NCI-H187 (cell line): Measurements from ENCODE around the gene VMO1.

Experiments
- DNase-seq, 2 experiments: peaks; one replicate each; lab custom pipeline; 2025; lab: John Stamatoyannopoulos, UW

VMO1 gene

DNA sequence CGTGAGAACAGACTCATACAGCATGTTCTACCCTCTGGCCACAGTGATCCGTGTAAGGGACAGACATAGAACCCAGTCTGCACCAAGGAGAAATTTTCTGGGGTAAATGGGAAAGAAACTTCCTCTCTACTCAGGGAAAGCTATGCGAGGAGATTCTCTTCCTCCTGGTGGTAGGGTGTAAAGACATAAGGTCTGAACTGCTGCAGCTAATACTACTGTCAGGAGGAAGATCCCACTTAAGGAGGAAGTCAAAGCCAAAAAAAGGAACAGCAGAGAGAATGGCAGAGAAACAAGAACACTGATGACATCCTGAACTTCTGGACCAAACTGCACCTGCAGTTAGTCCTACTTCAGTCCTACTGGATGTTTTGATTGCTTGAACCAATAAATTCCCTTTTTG, 21.6 kb downstream of the VMO1 start:
- no peak for DNase-seq

DNA sequence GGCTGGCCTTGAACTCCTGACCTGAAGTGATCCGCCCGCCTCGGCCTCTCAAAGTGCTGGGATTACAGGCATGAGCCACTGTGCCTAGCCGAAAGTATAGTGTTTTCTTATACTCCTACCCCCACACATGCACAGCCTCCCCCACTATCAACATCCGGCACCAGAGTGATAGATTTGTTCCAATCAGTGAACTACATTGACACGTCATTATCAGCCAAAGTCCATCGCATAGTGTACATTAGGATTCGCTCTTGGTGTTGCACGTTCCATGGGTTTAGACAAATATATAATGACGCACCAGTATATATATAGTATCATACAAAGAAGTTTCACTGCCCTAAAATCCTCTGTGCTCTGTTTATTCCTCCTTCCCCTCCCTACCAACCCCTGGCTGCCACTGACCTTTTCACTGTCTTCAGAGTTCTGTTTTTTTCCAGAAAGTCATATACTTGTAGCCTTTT, 26.4 kb downstream of the VMO1 start:
- no peak for DNase-seq

DNA sequence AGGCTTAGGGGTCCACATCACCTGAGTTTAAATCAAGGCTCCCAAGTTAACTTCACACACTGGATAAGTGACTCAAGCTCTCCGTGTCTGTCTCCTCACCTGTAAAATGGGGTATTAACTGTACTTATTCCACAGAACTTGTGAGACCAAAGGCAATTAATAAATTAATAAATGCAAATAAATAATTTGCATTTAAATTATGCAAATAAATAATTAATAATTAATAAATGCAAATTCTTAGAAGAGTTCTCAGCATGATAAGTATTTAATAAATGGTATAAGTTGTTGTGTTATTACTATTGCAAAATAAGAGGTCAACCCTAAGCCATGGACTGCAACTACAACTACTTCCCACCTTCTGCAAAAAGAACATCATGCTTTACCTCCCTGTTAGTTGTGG, 32.8 kb downstream of the VMO1 start:
- no peak for DNase-seq

GRCh38 chr17:4751932-4752331, 34.2 kb downstream of the VMO1 start:
- DNase-seq: no peak

DNA sequence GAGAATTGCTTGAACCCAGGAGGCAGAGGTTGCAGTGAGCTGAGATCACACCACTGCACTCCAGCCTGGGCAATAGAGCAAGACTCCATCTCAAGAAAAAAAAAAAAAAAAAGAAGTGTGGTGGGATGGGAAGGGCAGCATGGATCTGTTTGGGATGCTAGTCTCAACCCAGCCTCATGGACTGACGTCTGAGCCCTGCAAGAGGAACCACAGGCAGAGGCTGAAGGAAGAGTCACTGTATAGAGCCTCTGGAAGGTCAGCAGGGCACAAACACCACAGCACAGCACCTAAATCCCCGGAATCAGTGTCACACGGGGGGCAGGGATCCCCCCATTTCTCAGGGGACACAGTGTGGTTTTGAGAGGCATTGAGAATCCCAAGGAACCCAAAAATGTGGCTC, 35.6 kb downstream of the VMO1 start:
- no peak for DNase-seq

- no peak for DNase-seq
Observed at GRCh38 chr17:4748686-4749085, 37.5 kb downstream of the VMO1 start.

DNA sequence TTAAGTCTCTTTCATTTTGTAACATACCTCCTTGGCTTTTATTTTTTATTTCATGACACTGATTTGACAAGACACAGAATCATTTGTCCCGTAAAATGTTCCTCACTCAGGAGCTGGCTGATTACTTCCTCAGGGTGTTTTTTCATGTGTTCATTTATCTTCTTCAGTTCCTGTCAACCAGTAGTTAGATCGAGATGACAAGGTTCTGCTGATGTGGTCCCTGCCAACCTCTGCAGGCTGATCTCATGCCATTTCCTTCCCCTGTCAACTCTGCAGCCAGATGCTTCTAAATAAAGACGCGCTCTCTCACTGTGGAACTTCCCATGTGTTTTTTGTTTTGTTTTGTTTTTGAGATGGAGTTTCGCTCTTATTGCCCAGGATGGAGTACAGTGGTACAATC, 38.3 kb downstream of the VMO1 start:
- DNase-seq: no peak

GRCh38 chr17:4744999-4745969, 40.9 kb downstream of the VMO1 start:
- no peak for DNase-seq

GRCh38 chr17:4743898-4744297, 42.3 kb downstream of the VMO1 start:
- DNase-seq: no peak

DNA sequence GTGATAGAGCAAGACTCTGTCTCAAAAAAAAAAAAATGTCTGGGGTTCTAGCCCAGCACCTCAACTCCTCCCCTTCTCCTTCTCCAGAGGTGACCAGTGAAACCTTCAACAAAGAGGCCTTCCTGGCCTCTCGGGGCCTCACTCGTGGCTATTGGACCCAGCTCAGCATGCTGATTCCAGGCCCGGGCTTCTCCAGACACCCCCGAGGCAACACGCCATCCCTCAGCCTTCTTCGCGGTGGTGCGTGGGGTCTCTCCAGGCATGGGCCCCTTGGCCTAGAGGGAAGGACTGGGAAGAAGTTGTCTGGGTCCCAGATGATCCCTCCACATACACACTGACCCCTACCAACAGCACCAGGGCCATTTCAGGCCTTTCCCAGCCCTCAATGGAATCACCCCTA, 42.9 kb downstream of the VMO1 start:
- DNase-seq: no peak

DNA sequence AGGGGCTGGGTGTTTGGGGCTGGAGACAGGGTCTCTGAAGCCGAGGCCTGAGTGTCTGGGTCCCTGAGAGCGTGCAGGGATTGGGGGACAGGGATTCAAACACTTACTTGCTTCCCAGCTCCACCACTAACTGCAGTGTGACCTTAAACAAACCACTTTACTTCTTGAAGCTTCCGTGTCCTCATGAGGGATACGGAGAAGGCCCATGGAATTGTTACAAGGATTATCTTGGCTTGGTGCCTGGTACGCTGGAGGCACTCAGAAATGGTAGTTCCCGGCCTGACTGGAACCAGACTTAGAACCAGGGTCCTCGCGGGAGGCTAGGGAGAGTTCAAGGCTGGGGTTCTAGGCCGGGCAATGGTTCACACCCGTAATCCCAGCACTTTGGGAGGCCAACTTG, 43.5 kb downstream of the VMO1 start:
- DNase-seq: no peak

DNA sequence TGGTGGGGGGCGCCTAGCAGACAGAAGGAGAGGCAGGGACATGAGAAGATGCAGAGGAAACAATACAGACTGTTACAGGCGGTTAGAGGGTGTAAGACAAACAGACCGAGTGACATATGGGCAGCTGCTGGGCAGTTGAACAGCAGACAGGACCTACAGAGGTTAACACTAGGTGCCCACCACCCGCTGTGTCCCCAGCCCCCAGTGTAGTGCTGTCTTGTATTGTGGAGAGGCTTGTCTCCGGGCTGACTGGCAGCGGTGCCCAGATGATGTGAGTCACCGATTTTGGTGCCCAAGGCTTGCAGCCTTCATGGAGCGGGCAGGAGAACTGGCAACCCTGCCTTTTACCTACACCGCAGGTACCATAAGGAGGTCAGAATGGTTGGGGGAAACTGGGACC, 44.0 kb downstream of the VMO1 start:
- no peak for DNase-seq

DNA sequence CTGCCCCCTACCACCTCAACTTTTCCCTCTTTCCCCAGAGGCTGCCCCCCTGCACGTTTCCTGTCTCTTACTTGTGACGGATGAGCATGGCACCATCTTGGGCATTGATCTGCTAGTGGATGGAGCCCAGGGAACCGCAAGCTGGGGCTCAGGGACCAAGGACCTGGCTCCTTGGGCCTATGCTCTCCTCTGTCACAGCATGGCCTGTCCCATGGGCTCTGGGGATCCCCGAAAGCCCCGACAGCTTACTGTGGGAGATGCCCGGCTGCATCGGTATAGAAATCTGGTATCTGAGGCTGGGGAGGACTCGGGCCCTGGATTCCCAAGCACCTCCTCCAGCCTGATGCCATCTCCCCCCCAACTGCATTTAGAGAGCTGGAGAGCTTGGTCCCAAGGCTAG, 44.6 kb downstream of the VMO1 start:
- no peak for DNase-seq

- no peak for DNase-seq
Observed at GRCh38 chr17:4740584-4740983, 45.6 kb downstream of the VMO1 start.

GRCh38 chr17:4740025-4740351, 46.2 kb downstream of the VMO1 start:
- no peak for DNase-seq

DNA sequence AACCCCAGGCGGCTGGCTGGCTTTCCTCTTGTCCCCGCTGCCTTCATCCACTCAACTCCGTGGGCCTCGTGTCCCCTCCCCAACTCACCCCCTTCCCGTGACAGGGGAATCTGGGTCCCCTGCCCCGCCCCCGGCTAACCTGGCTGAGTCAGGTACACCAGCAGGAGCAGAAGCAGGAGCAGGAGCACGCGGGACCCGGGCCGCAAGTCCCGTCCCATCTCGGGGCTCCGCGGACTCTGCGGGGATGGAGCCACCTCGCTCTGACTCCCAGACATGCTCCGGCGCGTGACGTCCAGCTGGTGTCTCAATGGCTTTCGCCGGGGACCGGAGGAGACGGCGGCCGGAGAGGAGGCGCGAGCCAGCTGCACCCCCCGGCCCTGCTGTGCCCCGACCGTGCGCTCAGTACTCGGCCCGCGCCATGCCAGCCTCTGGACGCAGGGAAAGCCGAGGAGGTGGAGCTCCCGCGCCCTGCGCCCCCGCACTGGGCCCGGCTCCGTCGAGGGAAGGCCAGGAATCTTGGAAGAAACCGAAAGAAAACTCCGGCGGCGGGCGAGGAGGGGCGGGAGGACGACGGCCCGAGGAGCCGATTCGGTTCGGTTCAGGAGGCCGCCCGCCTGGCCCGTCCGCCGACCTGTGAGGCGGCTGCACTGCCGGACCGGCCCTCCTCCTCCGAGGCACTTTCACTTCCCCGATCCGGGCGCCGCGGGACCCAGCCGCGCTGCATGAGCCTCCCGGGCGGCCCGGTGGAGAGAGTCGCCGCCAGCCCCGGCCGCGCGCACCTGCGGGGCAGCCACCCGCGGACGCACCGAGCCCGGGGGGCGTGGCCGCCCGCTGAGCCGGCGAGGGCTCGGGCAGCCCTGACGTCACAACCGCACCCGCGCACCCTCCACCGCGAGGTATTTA, 46.8 kb downstream of the VMO1 start, which contains the start of the genes CXCL16 and ZMYND15:
Gene CXCL16, minus strand, starts transcription at position 807 of the 903 bp plus-strand sequence. Its CDS starts 589 bp downstream, at position 218.
Gene ZMYND15, plus strand, starts transcription at position 712 of the 903 bp plus-strand sequence. CDS start 716 bp downstream, outside the sequence.
- no peak for DNase-seq

DNA sequence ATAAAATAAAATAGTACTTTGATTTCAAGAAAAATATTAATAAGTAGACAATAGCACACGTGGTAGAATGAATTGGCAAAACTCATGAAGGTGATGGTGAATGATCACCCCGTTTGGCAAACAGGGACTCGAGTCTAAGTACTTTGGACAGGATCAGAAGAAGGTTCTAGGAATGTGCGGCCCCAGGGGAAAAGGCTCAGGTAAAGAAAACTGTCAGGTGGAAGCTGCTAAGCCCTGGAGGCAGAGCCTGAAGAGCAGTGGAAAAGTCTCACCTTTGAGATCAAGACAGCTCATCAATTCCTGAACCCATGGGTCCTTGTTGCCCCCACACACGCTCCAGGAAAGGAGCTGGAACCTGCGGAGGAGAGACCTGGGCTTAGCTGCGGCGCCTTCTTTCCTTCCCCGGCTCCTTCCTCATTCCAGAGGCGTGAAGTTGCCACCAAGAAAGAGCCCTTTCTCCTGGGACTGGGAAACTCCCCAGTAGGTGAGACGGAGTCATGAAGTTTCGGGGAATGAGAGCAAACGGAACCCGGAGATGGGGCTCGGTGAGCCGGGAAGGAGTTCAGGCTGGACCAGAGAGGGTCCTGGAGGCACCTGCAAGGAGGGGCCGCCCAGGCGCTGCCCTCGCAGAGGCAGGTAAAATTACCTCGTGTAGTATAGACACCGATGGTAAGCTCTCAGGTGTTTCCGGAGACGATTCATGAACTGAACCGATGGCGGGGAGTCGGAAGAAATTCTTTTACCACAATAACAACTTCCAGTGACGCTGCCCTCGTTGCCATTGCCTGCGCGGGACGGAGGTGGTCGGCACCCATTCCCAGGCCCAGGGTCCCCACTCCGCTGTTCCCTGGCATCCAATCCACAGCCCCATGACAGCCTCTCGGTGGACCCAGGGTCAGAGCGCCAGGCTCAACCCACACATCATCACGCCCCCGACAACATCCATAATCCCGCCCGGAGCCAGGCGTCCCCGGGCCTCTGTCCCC, 47.7 kb downstream of the VMO1 start:
- no peak for DNase-seq

DNA sequence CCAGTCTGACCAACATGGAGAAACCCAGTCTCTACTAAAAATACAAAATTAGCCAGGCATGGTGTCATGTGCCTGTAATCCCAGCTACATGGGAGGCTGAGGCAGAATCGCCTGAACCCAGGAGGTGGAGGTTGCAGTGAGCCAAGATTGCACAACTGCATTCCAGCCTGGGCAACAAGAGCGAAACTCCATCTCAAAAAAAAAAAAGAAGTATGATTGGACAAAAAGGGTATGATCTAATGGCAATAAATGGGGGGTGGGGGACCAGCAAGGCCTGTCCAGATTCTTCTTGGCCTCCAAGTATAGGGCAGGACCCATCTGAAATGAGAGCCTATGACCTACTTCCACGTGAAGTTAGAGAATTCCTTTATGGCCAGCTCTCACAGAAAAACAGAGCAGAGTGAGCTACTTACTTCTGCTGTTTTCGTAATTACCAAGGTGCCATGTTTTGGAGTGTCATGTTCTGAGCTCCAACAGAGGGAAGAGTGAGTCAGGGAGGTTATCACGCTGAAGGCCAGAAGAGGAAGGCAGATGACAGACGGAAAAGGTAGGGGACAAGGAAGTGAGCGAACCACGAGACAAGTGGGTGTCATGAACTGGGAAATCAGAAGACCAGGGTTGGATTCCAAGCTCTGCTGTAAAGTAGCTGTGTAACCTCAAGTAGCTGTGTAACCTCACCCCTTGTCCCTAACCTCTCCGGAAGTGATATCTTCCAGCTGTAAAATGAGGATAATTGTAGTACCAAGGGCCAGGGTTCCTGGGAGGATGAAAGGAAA, 50.1 kb downstream of the VMO1 start:
- no peak for DNase-seq
